NCI-H2227 treated with DMSO at 0.1 percent for 48 hours (cell line): ENCODE measurements around the gene CYB5B.
"Not testable (repeated sequence)": the region's sequence is repeated elsewhere in the genome, so short reads cannot be mapped to it uniquely, and the experiment has no call there.

Source experiments
- DNase-seq: peaks from one replicate; lab custom pipeline; 2025; lab: John Stamatoyannopoulos, UW

The CYB5B gene

GRCh38 chr16:69410219-69410990 lies 14.0 kb upstream of the CYB5B start:
- no peak for DNase-seq

GRCh38 chr16:69411064-69411985 lies 13.1 kb upstream of the CYB5B start:
- DNase-seq, result no peak

- DNase-seq, result no peak
These were observed 12.1 kb upstream of the CYB5B start for GRCh38 chr16:69412287-69412686.

GRCh38 chr16:69413045-69413664 lies 11.3 kb upstream of the CYB5B start:
- no peak for DNase-seq

- no peak for DNase-seq
These were observed 6.8 kb upstream of the CYB5B start for GRCh38 chr16:69417520-69418199.

GRCh38 chr16:69419956-69420355 lies 4.5 kb upstream of the CYB5B start:
- no peak for DNase-seq

GRCh38 chr16:69423189-69423588 lies 1.2 kb upstream of the CYB5B start:
- DNase-seq, result no peak

GRCh38 chr16:69424935-69425784 lies 741 bp downstream of the CYB5B start:
- no peak for DNase-seq

GRCh38 chr16:69428652-69429051 lies 4.2 kb downstream of the CYB5B start:
- DNase-seq, result no peak

GRCh38 chr16:69429058-69429640 lies 4.7 kb downstream of the CYB5B start:
- DNase-seq, result not testable (repeated sequence)

GRCh38 chr16:69431948-69432468 lies 7.6 kb downstream of the CYB5B start:
- no peak for DNase-seq

GRCh38 chr16:69434066-69434465 lies 9.6 kb downstream of the CYB5B start:
- DNase-seq, result no peak

- peak; percentile 19 for DNase-seq
These were observed 11.8 kb downstream of the CYB5B start for GRCh38 chr16:69435977-69436820.

GRCh38 chr16:69436896-69437295 lies 12.5 kb downstream of the CYB5B start:
- no peak for DNase-seq

GRCh38 chr16:69438465-69438864 lies 14.0 kb downstream of the CYB5B start:
- DNase-seq, result no peak

- DNase-seq, result no peak
These were observed 15.8 kb downstream of the CYB5B start for GRCh38 chr16:69440250-69440649.

- not testable (repeated sequence) for DNase-seq
These were observed 16.6 kb downstream of the CYB5B start for GRCh38 chr16:69441030-69441429.

GRCh38 chr16:69443927-69444631 lies 19.7 kb downstream of the CYB5B start:
- no peak for DNase-seq
